LNCAP (cell line): ENCODE results near the gene KHK.

Experiments used
- CTCF ChIP-seq: fragments of 450-650 bp; IDR thresholded peaks from 2 replicates; pipeline ENCODE4 v1.5.1; 2017; ENCODE audit warnings: mild to moderate bottlenecking

Gene KHK

GRCh38 chr2:27117995-27118524 is 31.5 kb downstream of the KHK start:
- no peak for TF ChIP-seq CTCF

GRCh38 chr2:27118525-27119329 is 32.2 kb downstream of the KHK start, which contains the start of gene CGREF1:
Gene CGREF1 (minus strand): TSS chr2:27119128. CDS start chr2:27104366, 14,762 bp downstream.
- no peak for TF ChIP-seq CTCF

GRCh38 chr2:27121906-27122305 is 35.3 kb downstream of the KHK start:
- TF ChIP-seq CTCF, result no peak

- no peak for TF ChIP-seq CTCF
Measured at GRCh38 chr2:27122791-27123190, 36.2 kb downstream of the KHK start.

GRCh38 chr2:27123302-27124150 is 37.0 kb downstream of the KHK start, which contains the start of gene ABHD1:
Gene ABHD1 (plus strand): TSS chr2:27123815. CDS start chr2:27123949, 134 bp downstream.
- TF ChIP-seq CTCF, result no peak

- no peak for TF ChIP-seq CTCF
Measured at GRCh38 chr2:27125104-27125503, 38.5 kb downstream of the KHK start.

- no peak for TF ChIP-seq CTCF
Measured at GRCh38 chr2:27126252-27126710, 39.7 kb downstream of the KHK start.
